K562 (cell line): ENCODE data around the gene ZNF785. TPM values are rescaled to one million over a fixed set of nuclear protein-coding genes. Genes with fewer than 3 reads are reported as not detected.

Experiments used
- CCAR2 ChIP-seq: fragments of 200-400 bp; formaldehyde crosslinking; IDR thresholded peaks from 2 replicates; pipeline ENCODE4 v1.6.1; 2017; ENCODE audit warnings: mild to moderate bottlenecking, low read depth, low read length
- CCNT2 ChIP-seq: IDR thresholded peaks from 2 replicates; pipeline ENCODE4 v1.6.1; 2011; ENCODE audit warnings: borderline replicate concordance, low read depth, mild to moderate bottlenecking, moderate library complexity, mixed read lengths, low read length; ENCODE audit not compliant: insufficient read length; ENCODE audit errors: extremely low read depth
- HDAC3 ChIP-seq: fragments of 450-650 bp; IDR thresholded peaks from 2 replicates; pipeline ENCODE4 v1.6.1; 2018; ENCODE audit warnings: borderline replicate concordance, mild to moderate bottlenecking, moderate library complexity; ENCODE audit not compliant: partially characterized antibody
- HNRNPL ChIP-seq: fragments of 200-400 bp; formaldehyde crosslinking; IDR thresholded peaks from 2 replicates; pipeline ENCODE4 v1.6.1; 2017; ENCODE audit warnings: low read depth, mild to moderate bottlenecking, low read length
- MBD2 ChIP-seq: sonication (generic); IDR thresholded peaks from 2 replicates; pipeline ENCODE4 v1.6.1; 2016; ENCODE audit warnings: low read depth, borderline replicate concordance
- NFIX ChIP-seq: fragments of 250-450 bp; sonication (Bioruptor Pico); IDR thresholded peaks from 2 replicates; pipeline ENCODE4 v1.4.0; 2020; ENCODE audit warnings: low read depth, mild to moderate bottlenecking, moderate library complexity
- PHB ChIP-seq: fragments of 250-450 bp; sonication (Bioruptor Pico); IDR thresholded peaks from 2 replicates; pipeline ENCODE4 v1.5.0; 2021
- PHF21A ChIP-seq: fragments of 450-650 bp; IDR thresholded peaks from 2 replicates; pipeline ENCODE4 v1.6.1; 2017; ENCODE audit warnings: low read depth, borderline replicate concordance
- PHF8 ChIP-seq: fragments of 200-600 bp; sonication (generic); IDR thresholded peaks from 2 replicates; pipeline ENCODE4 v1.6.1; 2012; ENCODE audit warnings: mixed run types, mild to moderate bottlenecking, inconsistent platforms, low read length, moderate library complexity, borderline replicate concordance
- POLR2G ChIP-seq: fragments of 200-400 bp; formaldehyde crosslinking; IDR thresholded peaks from 2 replicates; pipeline ENCODE4 v1.6.1; 2017; ENCODE audit warnings: low read depth, mild to moderate bottlenecking, antibody characterized with exemption, low read length, moderate library complexity
- RBBP5 ChIP-seq: fragments of 200-600 bp; sonication (generic); IDR thresholded peaks from 2 replicates; pipeline ENCODE4 v1.6.1; 2012; ENCODE audit warnings: borderline replicate concordance, mild to moderate bottlenecking, low read length, control low read depth, inconsistent platforms; ENCODE audit not compliant: insufficient read depth, poor library complexity, severe bottlenecking
- SAP30 ChIP-seq: fragments of 200-600 bp; sonication (generic); IDR thresholded peaks from 2 replicates; pipeline ENCODE4 v1.6.1; 2012; ENCODE audit warnings: borderline replicate concordance, low read depth, mild to moderate bottlenecking, moderate library complexity, low read length, control low read depth, inconsistent platforms; ENCODE audit not compliant: insufficient read depth, poor library complexity, severe bottlenecking
- TAF15 ChIP-seq: fragments of 200-400 bp; formaldehyde crosslinking; IDR thresholded peaks from 2 replicates; pipeline ENCODE4 v1.6.1; 2017; ENCODE audit warnings: mild to moderate bottlenecking, low read depth, low read length, moderate library complexity
- XRCC4 ChIP-seq: IDR thresholded peaks from one replicate; pipeline ENCODE4 v1.6.1; 2011; ENCODE audit not compliant: insufficient read depth, insufficient read length; ENCODE audit errors: extremely low read depth
- ZNF224 ChIP-seq: sonication (generic); formaldehyde crosslinking; IDR thresholded peaks from 2 replicates; pipeline ENCODE4 v1.8.0; 2022; ENCODE audit warnings: mild to moderate bottlenecking, missing genetic modification reagents
- ZNF324 ChIP-seq: fragments of 250-450 bp; sonication (Bioruptor Pico); IDR thresholded peaks from 2 replicates; pipeline ENCODE4 v1.4.0; 2020; ENCODE audit warnings: mild to moderate bottlenecking
- ZNF551 ChIP-seq: fragments of 250-450 bp; sonication (Bioruptor Pico); IDR thresholded peaks from 2 replicates; pipeline ENCODE4 v1.5.0; 2021; ENCODE audit warnings: mild to moderate bottlenecking, moderate library complexity
- polyA plus RNA-seq, 8 experiments: library from polyadenylated mRNA; depleted of rRNA in 4 of 8; stranded (reverse) in 5 of 8; unstranded in 3 of 8; fragments of >200 nt; fragmentation: Nextera tagmentation in 2 of 8; fragmentation: Illumina TruSeq in 1 of 8; extraction: Ambion mirVana in 2 of 8; extraction: Trizol in 1 of 8; gene quantifications; 2 replicates each; pipeline versions ENCODE4 v1.2.1 to v1.2.3, GENCODE V29; 2011 to 2014; ENCODE audit warnings: inconsistent platforms in 1 of 8, missing spikeins in 1 of 8
- total RNA-seq, 7 experiments: library from RNA; depleted of rRNA in 6 of 7; stranded (reverse); fragments of >200 nt in 6 of 7; fragmentation: Illumina TruSeq in 2 of 7; extraction: Trizol in 2 of 7; gene quantifications; 2 replicates each; pipeline versions ENCODE4 v1.2.1 to v1.2.3, GENCODE V29; 2011 to 2021; ENCODE audit warnings: low replicate concordance in 1 of 7
- TF ChIP-seq, protein P1 (sequence below): sonication (generic); formaldehyde crosslinking; IDR thresholded peaks from 2 replicates; pipeline ENCODE4 v1.8.0; 2022; ENCODE audit warnings: mild to moderate bottlenecking, missing genetic modification reagents
- TF ChIP-seq, protein P2 (sequence below): fragments of 450-650 bp; formaldehyde crosslinking; IDR thresholded peaks from 2 replicates; pipeline ENCODE4 v1.4.0; 2020; ENCODE audit warnings: mild to moderate bottlenecking, moderate library complexity
- TF ChIP-seq, protein P3 (sequence below): sonication (generic); formaldehyde crosslinking; IDR thresholded peaks from 2 replicates; pipeline ENCODE4 v1.8.1; 2023; ENCODE audit warnings: mild to moderate bottlenecking, missing genetic modification reagents
- TF ChIP-seq, protein P4 (sequence below): fragments of 450-650 bp; formaldehyde crosslinking; IDR thresholded peaks from 2 replicates; pipeline ENCODE4 v1.4.0; 2020; ENCODE audit warnings: mild to moderate bottlenecking, mixed read lengths

The ZNF785 gene
- total and polyA plus RNA-seq, 9 of the 15 experiments (the other 6 are each of a cell fraction or from before 2014, with no cell fraction given): 0.64 to 11.0 (median 6.4) TPM

DNA sequence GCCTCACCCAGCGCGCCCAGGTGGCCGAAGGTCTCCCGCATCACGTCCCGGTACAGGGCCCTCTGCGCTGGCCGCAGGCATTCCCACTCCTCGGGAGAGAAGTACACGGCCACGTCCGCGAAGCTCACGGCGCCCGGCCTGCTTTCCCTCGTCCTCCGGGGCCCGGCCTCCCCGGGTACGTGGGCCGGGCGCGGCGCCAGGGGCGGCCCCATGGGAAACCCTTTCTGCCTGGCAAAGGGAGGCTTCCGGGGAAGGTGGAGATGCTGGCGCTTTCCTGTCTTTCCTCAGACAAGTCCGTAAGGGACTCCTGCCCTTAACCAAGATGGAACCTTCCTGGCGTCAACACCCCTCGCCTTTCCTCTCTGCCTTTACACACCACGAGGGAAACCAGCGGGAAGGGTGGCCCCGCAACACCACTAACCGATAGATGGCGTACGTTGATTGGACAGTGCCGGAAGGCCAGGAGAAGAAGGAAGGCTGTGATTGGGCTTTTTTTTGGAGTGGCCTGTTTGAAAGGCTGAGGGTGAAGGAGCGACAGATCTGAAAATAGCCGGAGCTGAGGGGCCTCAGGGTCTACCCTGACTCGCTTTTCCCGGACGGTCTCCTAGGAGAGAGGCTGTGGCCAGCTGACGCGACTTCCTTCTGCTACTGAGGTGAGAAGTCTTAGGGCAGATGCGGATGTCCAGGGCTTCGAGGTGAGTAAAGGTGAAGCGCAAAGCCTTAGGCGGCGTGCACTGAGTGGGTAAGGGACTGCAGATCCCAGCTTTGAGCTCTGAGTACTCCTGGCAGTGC, at the start of gene ZNF785 (continued):
- TF ChIP-seq RBBP5: peak; percentile 72
- peak; percentile 99 for TF ChIP-seq MBD2
- no peak for TF ChIP-seq HDAC3
- TF ChIP-seq CCNT2: peak; percentile 49
- TF ChIP-seq HNRNPL: 0 out of 2 replicates have a peak, but pooled peaks have one; percentile 16
- 0 out of 2 replicates have a peak, but pooled peaks have one; percentile 9 for TF ChIP-seq PHF21A
- peak; percentile 73; the same call in 1 of the 2 replicates for TF ChIP-seq PHF8
- TF ChIP-seq ZNF324: 0 out of 2 replicates have a peak, but pooled peaks have one; percentile 14
- TF ChIP-seq, protein P1, sequence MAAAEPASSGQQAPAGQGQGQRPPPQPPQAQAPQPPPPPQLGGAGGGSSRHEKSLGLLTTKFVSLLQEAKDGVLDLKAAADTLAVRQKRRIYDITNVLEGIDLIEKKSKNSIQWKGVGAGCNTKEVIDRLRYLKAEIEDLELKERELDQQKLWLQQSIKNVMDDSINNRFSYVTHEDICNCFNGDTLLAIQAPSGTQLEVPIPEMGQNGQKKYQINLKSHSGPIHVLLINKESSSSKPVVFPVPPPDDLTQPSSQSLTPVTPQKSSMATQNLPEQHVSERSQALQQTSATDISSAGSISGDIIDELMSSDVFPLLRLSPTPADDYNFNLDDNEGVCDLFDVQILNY (CRISPR knock-in tag): peak; percentile 93
- no peak for TF ChIP-seq ZNF551
- peak; percentile 89; the same call in 1 of the 2 replicates for TF ChIP-seq ZNF224 (CRISPR knock-in tag)
- TF ChIP-seq, protein P2, sequence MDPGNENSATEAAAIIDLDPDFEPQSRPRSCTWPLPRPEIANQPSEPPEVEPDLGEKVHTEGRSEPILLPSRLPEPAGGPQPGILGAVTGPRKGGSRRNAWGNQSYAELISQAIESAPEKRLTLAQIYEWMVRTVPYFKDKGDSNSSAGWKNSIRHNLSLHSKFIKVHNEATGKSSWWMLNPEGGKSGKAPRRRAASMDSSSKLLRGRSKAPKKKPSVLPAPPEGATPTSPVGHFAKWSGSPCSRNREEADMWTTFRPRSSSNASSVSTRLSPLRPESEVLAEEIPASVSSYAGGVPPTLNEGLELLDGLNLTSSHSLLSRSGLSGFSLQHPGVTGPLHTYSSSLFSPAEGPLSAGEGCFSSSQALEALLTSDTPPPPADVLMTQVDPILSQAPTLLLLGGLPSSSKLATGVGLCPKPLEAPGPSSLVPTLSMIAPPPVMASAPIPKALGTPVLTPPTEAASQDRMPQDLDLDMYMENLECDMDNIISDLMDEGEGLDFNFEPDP (CRISPR knock-in tag): no peak
- no peak for TF ChIP-seq CCAR2
- TF ChIP-seq, protein P3, sequence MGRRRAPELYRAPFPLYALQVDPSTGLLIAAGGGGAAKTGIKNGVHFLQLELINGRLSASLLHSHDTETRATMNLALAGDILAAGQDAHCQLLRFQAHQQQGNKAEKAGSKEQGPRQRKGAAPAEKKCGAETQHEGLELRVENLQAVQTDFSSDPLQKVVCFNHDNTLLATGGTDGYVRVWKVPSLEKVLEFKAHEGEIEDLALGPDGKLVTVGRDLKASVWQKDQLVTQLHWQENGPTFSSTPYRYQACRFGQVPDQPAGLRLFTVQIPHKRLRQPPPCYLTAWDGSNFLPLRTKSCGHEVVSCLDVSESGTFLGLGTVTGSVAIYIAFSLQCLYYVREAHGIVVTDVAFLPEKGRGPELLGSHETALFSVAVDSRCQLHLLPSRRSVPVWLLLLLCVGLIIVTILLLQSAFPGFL (CRISPR knock-in tag): no peak
- TF ChIP-seq, protein P4, sequence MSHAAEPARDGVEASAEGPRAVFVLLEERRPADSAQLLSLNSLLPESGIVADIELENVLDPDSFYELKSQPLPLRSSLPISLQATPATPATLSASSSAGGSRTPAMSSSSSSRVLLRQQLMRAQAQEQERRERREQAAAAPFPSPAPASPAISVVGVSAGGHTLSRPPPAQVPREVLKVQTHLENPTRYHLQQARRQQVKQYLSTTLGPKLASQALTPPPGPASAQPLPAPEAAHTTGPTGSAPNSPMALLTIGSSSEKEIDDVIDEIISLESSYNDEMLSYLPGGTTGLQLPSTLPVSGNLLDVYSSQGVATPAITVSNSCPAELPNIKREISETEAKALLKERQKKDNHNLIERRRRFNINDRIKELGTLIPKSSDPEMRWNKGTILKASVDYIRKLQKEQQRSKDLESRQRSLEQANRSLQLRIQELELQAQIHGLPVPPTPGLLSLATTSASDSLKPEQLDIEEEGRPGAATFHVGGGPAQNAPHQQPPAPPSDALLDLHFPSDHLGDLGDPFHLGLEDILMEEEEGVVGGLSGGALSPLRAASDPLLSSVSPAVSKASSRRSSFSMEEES (CRISPR knock-in tag): no peak
- peak; percentile 90 for TF ChIP-seq SAP30
- TF ChIP-seq PHB: no peak
- no peak for TF ChIP-seq NFIX (CRISPR knock-in tag)
- no peak for TF ChIP-seq XRCC4
- no peak for TF ChIP-seq TAF15
- peak; percentile 86 for TF ChIP-seq POLR2G
